Measurements from ENCODE around the gene HTT. TPM values are rescaled to one million over a fixed set of nuclear protein-coding genes. Genes with fewer than 3 reads are reported as not detected.

Gene HTT
- total RNA-seq, 1 donor: 44.5 TPM

DNA sequence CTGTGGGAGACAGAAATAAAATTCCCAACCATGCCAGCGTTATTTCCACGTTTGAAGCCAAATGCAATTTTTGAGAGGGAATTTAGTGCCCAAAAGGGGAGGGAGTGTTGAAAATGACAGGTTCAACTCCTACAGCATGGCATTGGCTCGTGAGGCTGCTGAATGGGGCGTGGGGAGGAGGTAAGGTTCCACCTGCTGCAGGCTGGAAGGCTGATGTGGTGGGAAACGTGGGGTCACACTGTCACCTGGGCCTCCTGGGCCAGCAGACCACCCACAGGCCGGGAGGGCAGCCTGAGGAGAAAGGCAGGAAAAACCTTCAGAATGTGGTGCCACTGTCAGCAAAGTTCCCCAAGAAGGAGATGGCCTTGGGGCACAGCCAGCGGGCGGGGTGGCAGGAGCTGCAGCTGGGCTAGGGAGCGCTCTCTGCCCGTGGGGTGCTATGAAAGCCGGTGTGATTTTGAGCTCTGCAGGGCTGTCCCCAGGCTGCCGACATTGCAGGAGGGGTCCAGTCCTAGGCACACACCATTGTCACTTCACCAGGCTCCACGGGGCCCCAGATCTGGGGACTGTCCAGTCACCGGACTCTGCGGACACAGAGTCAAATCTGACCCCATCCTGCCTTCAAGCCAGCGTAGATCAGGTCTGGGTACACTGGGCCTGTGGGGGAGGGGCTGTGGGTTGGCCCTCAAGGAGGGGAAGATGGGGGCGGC lies 194.1 kb downstream of the HTT start:
- Histone ChIP-seq H3K4me3 (ENCODE audit: insufficient read depth, low read length) (no peak overlapping the region), H3K9me3 (ENCODE audit: low read depth, low read length) (no peaks in the 10 kb centered on the region), H3K27ac (ENCODE audit: low read depth, low read length) (no peak overlapping the region), H4K20me1 (ENCODE audit: insufficient read depth, low read length) (no peaks in the 10 kb centered on the region), H3K79me2 (ENCODE audit: insufficient read depth, low read length) (no peaks in the 10 kb centered on the region), H2AFZ (ENCODE audit: low read length) (no peak overlapping the region), H3K27me3 (ENCODE audit: insufficient read depth, low read length) (peaks cover 19% of the 10 kb centered on the region), H3K4me1 (ENCODE audit: insufficient read depth, low read length) (no peaks in the 10 kb centered on the region), H3K36me3 (ENCODE audit: insufficient read depth, low read length) (no peaks in the 10 kb centered on the region), H3K4me2 (ENCODE audit: insufficient read depth, low read length) (no peak overlapping the region)
- DNase-seq (ENCODE audit: insufficient read length, low spot score, missing footprints): peak; percentile 17
- TF ChIP-seq CTCF (IDR thresholded peaks at IDR 0.05; ENCODE audit: extremely low read depth, low read depth, low read length): no peak

DNA sequence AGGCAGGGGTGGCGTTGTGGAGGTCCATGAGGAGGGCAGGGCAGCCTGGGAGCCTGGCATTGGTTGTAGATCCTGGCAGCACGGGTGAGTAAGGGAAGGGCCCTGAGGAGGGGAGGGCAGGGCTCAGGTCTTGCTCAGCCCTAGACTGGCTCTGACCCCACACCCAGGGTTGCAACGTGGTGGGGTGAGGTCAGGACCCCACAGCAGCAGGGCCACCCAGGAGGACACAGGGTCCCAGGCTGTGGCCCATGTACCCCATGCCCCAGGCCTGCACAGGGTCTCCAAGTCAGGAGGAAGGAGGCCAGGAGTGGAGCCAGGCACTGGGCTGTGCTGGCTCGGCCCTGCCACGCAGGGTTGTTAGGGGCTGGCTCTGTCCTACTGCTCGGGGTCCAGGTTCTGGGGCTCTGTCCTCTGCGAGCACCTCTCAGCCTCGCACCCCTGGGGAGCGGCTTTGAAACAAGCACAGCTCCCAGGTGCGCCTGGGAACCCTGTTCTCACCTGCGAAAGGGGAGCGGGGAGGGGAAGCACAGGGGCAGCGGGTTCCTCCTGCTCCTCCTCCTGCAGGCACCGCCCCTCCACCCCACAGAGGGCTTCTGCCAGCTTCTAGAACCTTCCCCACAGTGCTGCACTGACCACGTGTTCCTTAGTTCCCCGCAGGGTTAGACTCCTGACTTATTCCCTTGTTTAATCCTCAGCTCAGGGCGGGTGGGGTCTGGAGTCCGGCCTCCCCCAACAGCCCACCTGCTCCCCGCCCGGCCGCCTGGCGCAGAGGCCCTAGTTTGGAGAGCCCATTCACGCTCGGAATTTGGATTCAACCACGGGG lies 194.8 kb downstream of the HTT start:
- no peaks in the 10 kb centered on the region for H3K4me1 ChIP-seq (ENCODE audit: insufficient read depth, low read length)
- H3K4me2 ChIP-seq (ENCODE audit: insufficient read depth, low read length): no peak overlapping the region
- DNase-seq (ENCODE audit: insufficient read length, low spot score, missing footprints): peak; percentile 44
- no peak for TF ChIP-seq CTCF (IDR thresholded peaks at IDR 0.05; ENCODE audit: extremely low read depth, low read depth, low read length)
- H3K27ac ChIP-seq (ENCODE audit: low read depth, low read length): no peak overlapping the region
- H3K27me3 ChIP-seq (ENCODE audit: insufficient read depth, low read length): peaks cover 16% of the 10 kb centered on the region
- H3K9me3 ChIP-seq (ENCODE audit: low read depth, low read length): no peaks in the 10 kb centered on the region
- no peaks in the 10 kb centered on the region for H4K20me1 ChIP-seq (ENCODE audit: insufficient read depth, low read length)
- no peak overlapping the region for H3K4me3 ChIP-seq (ENCODE audit: insufficient read depth, low read length)
- no peak overlapping the region for H2AFZ ChIP-seq (ENCODE audit: low read length)
- H3K36me3 ChIP-seq (ENCODE audit: insufficient read depth, low read length): no peaks in the 10 kb centered on the region
- no peaks in the 10 kb centered on the region for H3K79me2 ChIP-seq (ENCODE audit: insufficient read depth, low read length)

GRCh38 chr4:3269991-3270611 lies 195.6 kb downstream of the HTT start:
- no peak for TF ChIP-seq CTCF (IDR thresholded peaks at IDR 0.05; ENCODE audit: extremely low read depth, low read depth, low read length)
- Histone ChIP-seq H3K9me3 (ENCODE audit: low read depth, low read length) (no peaks in the 10 kb centered on the region), H3K27me3 (ENCODE audit: insufficient read depth, low read length) (peaks cover 16% of the 10 kb centered on the region), H3K4me1 (ENCODE audit: insufficient read depth, low read length) (no peaks in the 10 kb centered on the region), H3K27ac (ENCODE audit: low read depth, low read length) (no peak overlapping the region), H4K20me1 (ENCODE audit: insufficient read depth, low read length) (no peaks in the 10 kb centered on the region), H3K36me3 (ENCODE audit: insufficient read depth, low read length) (no peaks in the 10 kb centered on the region), H3K4me2 (ENCODE audit: insufficient read depth, low read length) (no peak overlapping the region), H2AFZ (ENCODE audit: low read length) (no peak overlapping the region), H3K79me2 (ENCODE audit: insufficient read depth, low read length) (no peaks in the 10 kb centered on the region), H3K4me3 (ENCODE audit: insufficient read depth, low read length) (no peak overlapping the region)
- peak; percentile 72 for DNase-seq (ENCODE audit: insufficient read length, low spot score, missing footprints)

GRCh38 chr4:3271131-3271530 lies 196.7 kb downstream of the HTT start:
- Histone ChIP-seq H3K4me2 (ENCODE audit: insufficient read depth, low read length) (no peak overlapping the region), H3K9me3 (ENCODE audit: low read depth, low read length) (no peaks in the 10 kb centered on the region), H3K27me3 (ENCODE audit: insufficient read depth, low read length) (peaks cover 16% of the 10 kb centered on the region), H2AFZ (ENCODE audit: low read length) (no peak overlapping the region), H3K4me1 (ENCODE audit: insufficient read depth, low read length) (no peaks in the 10 kb centered on the region), H3K36me3 (ENCODE audit: insufficient read depth, low read length) (no peaks in the 10 kb centered on the region), H4K20me1 (ENCODE audit: insufficient read depth, low read length) (no peaks in the 10 kb centered on the region), H3K4me3 (ENCODE audit: insufficient read depth, low read length) (no peak overlapping the region), H3K27ac (ENCODE audit: low read depth, low read length) (no peak overlapping the region), H3K79me2 (ENCODE audit: insufficient read depth, low read length) (no peaks in the 10 kb centered on the region)
- no peak for TF ChIP-seq CTCF (IDR thresholded peaks at IDR 0.05; ENCODE audit: extremely low read depth, low read depth, low read length)
- peak; percentile 38 for DNase-seq (ENCODE audit: insufficient read length, low spot score, missing footprints)
